Effector CD4-positive, alpha-beta T cell (primary cell): ENCODE measurements around the gene PCDHGC4.

ENCODE experiments used
- DNase-seq: peaks from one replicate; pipeline ENCODE4 v3.0.0-alpha.2; 2020

PCDHGC4 gene

GRCh38 chr5:141532726-141533125, 47.9 kb downstream of the PCDHGC4 start:
- DNase-seq: no peak

DNA sequence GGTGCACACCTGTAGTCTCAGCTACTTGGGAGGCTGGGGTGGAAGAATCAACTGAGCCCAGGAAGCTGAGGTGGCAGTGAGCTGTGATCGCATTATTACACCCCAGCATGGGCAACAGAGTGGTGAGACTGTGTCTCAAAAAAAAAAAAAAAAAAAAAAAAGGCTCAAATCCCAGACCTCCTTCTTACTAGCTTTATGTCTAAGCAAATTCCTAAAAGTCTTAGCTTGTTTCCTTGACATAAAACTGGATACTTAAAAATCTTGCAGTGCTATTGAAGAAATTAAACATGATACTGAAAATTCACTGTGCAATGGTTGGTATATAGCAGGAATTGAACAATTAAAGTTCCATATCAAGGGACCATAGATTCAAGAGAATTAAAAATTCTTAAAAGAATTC, 49.1 kb downstream of the PCDHGC4 start:
- no peak for DNase-seq

GRCh38 chr5:141534492-141535213, 49.8 kb downstream of the PCDHGC4 start:
- no peak for DNase-seq
